HepG2 (cell line): ENCODE data around the gene AP3B2. TPM values are rescaled to one million over a fixed set of nuclear protein-coding genes. Genes with fewer than 3 reads are reported as not detected.

ENCODE experiments used
- CHD4 ChIP-seq: fragments of 200-600 bp; sonication (generic); IDR thresholded peaks from 2 replicates; pipeline ENCODE4 v1.7.0; 2017; ENCODE audit warnings: mild to moderate bottlenecking, low read length, borderline replicate concordance
- EZH2 ChIP-seq: conservative IDR thresholded peaks from 2 replicates; pipeline ENCODE4 v1.6.1; 2012; ENCODE audit warnings: mild to moderate bottlenecking, low read depth, low read length, moderate library complexity
- HES4 ChIP-seq: sonication (generic); formaldehyde crosslinking; IDR thresholded peaks from 2 replicates; pipeline ENCODE4 v1.9.0; 2021; ENCODE audit warnings: mild to moderate bottlenecking, missing genetic modification reagents, borderline replicate concordance
- HNRNPLL ChIP-seq: fragments of 200-400 bp; formaldehyde crosslinking; IDR thresholded peaks from 2 replicates; pipeline ENCODE4 v1.6.1; 2017; ENCODE audit warnings: mild to moderate bottlenecking, low read depth, low read length; ENCODE audit not compliant: poor library complexity, severe bottlenecking
- MED1 ChIP-seq: sonication (generic); formaldehyde crosslinking; IDR thresholded peaks from 2 replicates; pipeline ENCODE4 v1.4.0; 2020; ENCODE audit warnings: missing genetic modification reagents
- NBN ChIP-seq: fragments of 450-650 bp; conservative IDR thresholded peaks from 2 replicates; pipeline ENCODE4 v1.6.1; 2017
- PAX8 ChIP-seq: sonication (generic); formaldehyde crosslinking; IDR thresholded peaks from 2 replicates; pipeline ENCODE4 v1.8.0; 2022; ENCODE audit warnings: mild to moderate bottlenecking, missing genetic modification reagents, borderline replicate concordance
- RFX5 ChIP-seq: IDR thresholded peaks from 2 replicates; pipeline ENCODE4 v1.6.1; 2011; ENCODE audit warnings: low read depth, low read length, improper control_type of control experiment
- SAFB2 ChIP-seq: sonication (generic); formaldehyde crosslinking; IDR thresholded peaks from 2 replicates; pipeline ENCODE4 v1.5.1; 2020; ENCODE audit warnings: missing genetic modification reagents, low read depth, mild to moderate bottlenecking, borderline replicate concordance
- SNRNP70 ChIP-seq: fragments of 200-400 bp; formaldehyde crosslinking; IDR thresholded peaks from 2 replicates; pipeline ENCODE4 v1.6.1; 2017; ENCODE audit warnings: mild to moderate bottlenecking, low read depth, low read length, moderate library complexity
- YEATS4 ChIP-seq: sonication (generic); formaldehyde crosslinking; IDR thresholded peaks from 2 replicates; pipeline ENCODE4 v1.4.0; 2020; ENCODE audit warnings: missing genetic modification reagents, borderline replicate concordance
- ZNF160 ChIP-seq: sonication (generic); formaldehyde crosslinking; IDR thresholded peaks from 2 replicates; pipeline ENCODE4 v1.8.0; 2022; ENCODE audit warnings: mild to moderate bottlenecking, inconsistent platforms, missing genetic modification reagents
- ZNF264 ChIP-seq: sonication (generic); formaldehyde crosslinking; IDR thresholded peaks from 2 replicates; pipeline ENCODE4 v1.4.0; 2020; ENCODE audit warnings: missing genetic modification reagents
- ZNF343 ChIP-seq: sonication (generic); formaldehyde crosslinking; IDR thresholded peaks from 2 replicates; pipeline ENCODE4 v1.4.0; 2020; ENCODE audit warnings: mild to moderate bottlenecking, missing genetic modification reagents
- ZNF550 ChIP-seq: sonication (generic); formaldehyde crosslinking; IDR thresholded peaks from 2 replicates; pipeline ENCODE4 v1.4.0; 2020; ENCODE audit warnings: mild to moderate bottlenecking, missing genetic modification reagents, borderline replicate concordance
- ZNF746 ChIP-seq: sonication (generic); formaldehyde crosslinking; IDR thresholded peaks from 2 replicates; pipeline ENCODE4 v1.8.0; 2022; ENCODE audit warnings: mild to moderate bottlenecking, missing genetic modification reagents
- ZNF749 ChIP-seq: sonication (generic); formaldehyde crosslinking; IDR thresholded peaks from 2 replicates; pipeline ENCODE4 v1.8.0; 2022; ENCODE audit warnings: mild to moderate bottlenecking, missing genetic modification reagents, moderate library complexity, borderline replicate concordance
- ZNF776 ChIP-seq: sonication (generic); formaldehyde crosslinking; IDR thresholded peaks from 2 replicates; pipeline ENCODE4 v1.4.0; 2020; ENCODE audit warnings: mild to moderate bottlenecking, missing genetic modification reagents
- ZSCAN12 ChIP-seq: sonication (generic); formaldehyde crosslinking; IDR thresholded peaks from 2 replicates; pipeline ENCODE4 v1.9.0; 2021; ENCODE audit warnings: mild to moderate bottlenecking, missing genetic modification reagents
- ZSCAN21 ChIP-seq: sonication (generic); formaldehyde crosslinking; IDR thresholded peaks from 2 replicates; pipeline ENCODE4 v1.8.0; 2022; ENCODE audit warnings: mild to moderate bottlenecking, missing genetic modification reagents, moderate library complexity, borderline replicate concordance
- polyA plus RNA-seq, 8 experiments: library from polyadenylated mRNA; depleted of rRNA in 3 of 8; stranded (reverse) in 7 of 8; unstranded in 1 of 8; fragments of >200 nt; fragmentation: Illumina TruSeq in 4 of 8; extraction: Trizol in 4 of 8; gene quantifications; 2 replicates each; pipeline versions ENCODE4 v1.2.1 to v1.2.3, GENCODE V29; 2011 to 2016; ENCODE audit warnings: low read depth in 4 of 8, missing spikeins in 1 of 8, mixed read lengths in 1 of 8; ENCODE audit not compliant: insufficient read depth in 1 of 8
- total RNA-seq, 5 experiments: library from RNA; depleted of rRNA; stranded (reverse); fragments of >200 nt; fragmentation: Illumina TruSeq; extraction: Trizol; gene quantifications; 2 replicates each; pipeline ENCODE4 v1.2.3, GENCODE V29; 2016; ENCODE audit warnings: low read depth in 1 of 5
- TF ChIP-seq, protein P1 (sequence below): IDR thresholded peaks from 2 replicates; pipeline ENCODE4 v1.6.1; 2016; ENCODE audit warnings: low read depth, borderline replicate concordance
- TF ChIP-seq, protein P2 (sequence below): sonication (generic); formaldehyde crosslinking; IDR thresholded peaks from 2 replicates; pipeline ENCODE4 v1.8.1; 2023; ENCODE audit warnings: mild to moderate bottlenecking, moderate library complexity, missing genetic modification reagents
- TF ChIP-seq, protein P3 (sequence below): sonication (generic); formaldehyde crosslinking; IDR thresholded peaks from 2 replicates; pipeline ENCODE4 v1.9.0; 2021; ENCODE audit warnings: missing genetic modification reagents, mild to moderate bottlenecking, borderline replicate concordance
- TF ChIP-seq, protein P4 (sequence below): sonication (generic); formaldehyde crosslinking; IDR thresholded peaks from 2 replicates; pipeline ENCODE4 v1.4.0; 2020; ENCODE audit warnings: low read depth, missing genetic modification reagents

Gene AP3B2
- total and polyA plus RNA-seq, 2 of the 13 experiments (the other 11 are each of a cell fraction or from before 2014, with no cell fraction given) = not detected

DNA sequence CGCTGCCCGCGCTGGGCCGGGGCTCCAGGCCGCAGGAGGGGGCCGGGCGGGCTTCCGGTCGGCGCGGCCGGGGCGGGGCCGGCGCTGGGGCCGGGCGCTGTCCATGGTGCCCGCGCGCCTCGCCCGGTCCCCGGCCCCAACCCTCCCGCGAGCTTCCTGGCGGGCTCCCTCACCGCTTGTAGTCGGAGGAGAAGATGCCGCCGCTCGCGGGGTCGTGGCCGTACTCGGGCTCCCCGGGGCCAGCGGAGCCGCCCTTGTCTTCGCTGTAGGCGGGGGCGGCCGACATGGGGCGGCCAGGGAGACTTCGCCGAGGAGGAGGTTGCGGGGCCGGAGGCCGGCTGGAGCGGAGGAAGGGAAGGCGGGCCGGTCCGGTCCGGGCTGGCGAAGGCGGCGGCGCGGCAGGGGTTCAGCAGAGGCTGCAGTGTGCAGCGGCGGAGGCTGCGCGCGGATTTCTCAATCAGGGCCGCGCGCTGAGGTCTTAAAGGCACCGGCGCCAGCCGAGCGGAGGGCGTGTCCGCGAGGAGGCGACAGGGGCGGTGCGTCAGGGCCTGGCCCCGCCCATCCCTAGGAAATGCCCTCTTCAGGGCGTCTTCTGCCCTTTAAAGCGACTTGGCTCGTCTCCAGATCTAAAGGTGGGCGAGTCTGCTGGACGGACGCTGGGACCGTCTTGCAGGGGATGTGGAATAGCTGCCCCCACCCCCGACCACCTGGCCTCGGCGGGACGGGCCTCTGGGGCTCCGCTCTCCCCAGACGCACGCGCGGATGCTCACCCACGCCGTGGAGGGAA lies at the start of gene AP3B2 (continued):
- TF ChIP-seq SNRNP70 (no peak), ZSCAN12 (CRISPR knock-in tag) (no peak), ZNF776 (CRISPR knock-in tag) (no peak; the same call in 1 of the 2 replicates), RFX5 (no peak), YEATS4 (CRISPR knock-in tag) (0 out of 2 replicates have a peak, but pooled peaks have one; percentile 47), SAFB2 (CRISPR knock-in tag) (no peak), CHD4 (no peak), HES4 (CRISPR knock-in tag) (0 out of 2 replicates have a peak, but pooled peaks have one; percentile 77), EZH2 (no peak), ZNF550 (no peak), NBN (no peak), PAX8 (CRISPR knock-in tag) (no peak), ZSCAN21 (CRISPR knock-in tag) (peak; percentile 48; the same call in 1 of the 2 replicates), ZNF749 (CRISPR knock-in tag) (peak; percentile 78; the same call in 1 of the 2 replicates), ZNF746 (no peak; the same call in 1 of the 2 replicates), ZNF160 (CRISPR knock-in tag) (no peak), ZNF343 (CRISPR knock-in tag) (0 out of 2 replicates have a peak, but pooled peaks have one; percentile 43), MED1 (CRISPR knock-in tag) (peak; percentile 32; the same call in 1 of the 2 replicates), ZNF264 (CRISPR knock-in tag) (no peak), HNRNPLL (peak; percentile 31)
- TF ChIP-seq, protein P1, sequence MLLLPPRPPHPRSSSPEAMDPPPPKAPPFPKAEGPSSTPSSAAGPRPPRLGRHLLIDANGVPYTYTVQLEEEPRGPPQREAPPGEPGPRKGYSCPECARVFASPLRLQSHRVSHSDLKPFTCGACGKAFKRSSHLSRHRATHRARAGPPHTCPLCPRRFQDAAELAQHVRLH (CRISPR knock-in tag) = no peak
- TF ChIP-seq, protein P2, sequence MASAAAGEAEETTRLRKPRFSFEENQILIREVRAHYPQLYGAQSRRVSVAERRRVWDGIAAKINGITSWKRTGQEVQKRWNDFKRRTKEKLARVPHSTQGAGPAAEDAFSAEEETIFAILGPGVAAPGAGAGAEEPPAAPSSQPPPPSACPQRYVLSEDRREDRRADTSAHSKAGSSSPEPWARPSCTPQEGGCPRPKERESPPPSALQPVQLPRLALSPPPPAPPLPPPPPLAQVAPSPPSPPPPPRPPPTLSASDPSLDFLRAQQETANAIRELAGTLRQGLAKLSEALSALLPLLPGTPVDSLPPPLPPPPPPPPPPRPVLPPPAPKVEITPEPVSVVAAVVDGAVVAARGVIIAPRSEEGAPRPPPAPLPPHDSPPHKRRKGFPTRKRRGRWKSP (CRISPR knock-in tag) = peak; percentile 78; the same call in 1 of the 2 replicates
- TF ChIP-seq, protein P3, sequence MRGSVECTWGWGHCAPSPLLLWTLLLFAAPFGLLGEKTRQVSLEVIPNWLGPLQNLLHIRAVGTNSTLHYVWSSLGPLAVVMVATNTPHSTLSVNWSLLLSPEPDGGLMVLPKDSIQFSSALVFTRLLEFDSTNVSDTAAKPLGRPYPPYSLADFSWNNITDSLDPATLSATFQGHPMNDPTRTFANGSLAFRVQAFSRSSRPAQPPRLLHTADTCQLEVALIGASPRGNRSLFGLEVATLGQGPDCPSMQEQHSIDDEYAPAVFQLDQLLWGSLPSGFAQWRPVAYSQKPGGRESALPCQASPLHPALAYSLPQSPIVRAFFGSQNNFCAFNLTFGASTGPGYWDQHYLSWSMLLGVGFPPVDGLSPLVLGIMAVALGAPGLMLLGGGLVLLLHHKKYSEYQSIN = no peak
- TF ChIP-seq, protein P4, sequence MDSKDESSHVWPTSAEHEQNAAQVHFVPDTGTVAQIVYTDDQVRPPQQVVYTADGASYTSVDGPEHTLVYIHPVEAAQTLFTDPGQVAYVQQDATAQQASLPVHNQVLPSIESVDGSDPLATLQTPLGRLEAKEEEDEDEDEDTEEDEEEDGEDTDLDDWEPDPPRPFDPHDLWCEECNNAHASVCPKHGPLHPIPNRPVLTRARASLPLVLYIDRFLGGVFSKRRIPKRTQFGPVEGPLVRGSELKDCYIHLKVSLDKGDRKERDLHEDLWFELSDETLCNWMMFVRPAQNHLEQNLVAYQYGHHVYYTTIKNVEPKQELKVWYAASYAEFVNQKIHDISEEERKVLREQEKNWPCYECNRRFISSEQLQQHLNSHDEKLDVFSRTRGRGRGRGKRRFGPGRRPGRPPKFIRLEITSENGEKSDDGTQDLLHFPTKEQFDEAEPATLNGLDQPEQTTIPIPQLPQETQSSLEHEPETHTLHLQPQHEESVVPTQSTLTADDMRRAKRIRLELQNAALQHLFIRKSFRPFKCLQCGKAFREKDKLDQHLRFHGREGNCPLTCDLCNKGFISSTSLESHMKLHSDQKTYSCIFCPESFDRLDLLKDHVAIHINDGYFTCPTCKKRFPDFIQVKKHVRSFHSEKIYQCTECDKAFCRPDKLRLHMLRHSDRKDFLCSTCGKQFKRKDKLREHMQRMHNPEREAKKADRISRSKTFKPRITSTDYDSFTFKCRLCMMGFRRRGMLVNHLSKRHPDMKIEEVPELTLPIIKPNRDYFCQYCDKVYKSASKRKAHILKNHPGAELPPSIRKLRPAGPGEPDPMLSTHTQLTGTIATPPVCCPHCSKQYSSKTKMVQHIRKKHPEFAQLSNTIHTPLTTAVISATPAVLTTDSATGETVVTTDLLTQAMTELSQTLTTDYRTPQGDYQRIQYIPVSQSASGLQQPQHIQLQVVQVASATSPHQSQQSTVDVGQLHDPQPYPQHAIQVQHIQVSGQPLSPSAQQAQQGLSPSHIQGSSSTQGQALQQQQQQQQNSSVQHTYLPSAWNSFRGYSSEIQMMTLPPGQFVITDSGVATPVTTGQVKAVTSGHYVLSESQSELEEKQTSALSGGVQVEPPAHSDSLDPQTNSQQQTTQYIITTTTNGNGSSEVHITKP (CRISPR knock-in tag) = no peak
